Spleen (tissue), 11 donors: Measurements from ENCODE around the gene ITFG1. TPM values are rescaled to one million over a fixed set of nuclear protein-coding genes. Genes with fewer than 3 reads are reported as not detected.

Source experiments
- DNase-seq: peaks from one replicate; pipeline ENCODE4 v3.0.0-alpha.2; 2020
- H3K27ac ChIP-seq, 8 donors: fragments of 200-600 bp; sonication (generic) in 7 of 8; 1 replicate in 4 of 8; 2 replicates in 4 of 8; pipeline versions ENCODE4 v1.5.0 to v1.8.0; 2016 to 2021; ENCODE audit warnings: inconsistent platforms in 4 of 8, mild to moderate bottlenecking in 4 of 8, moderate library complexity in 1 of 8
- H3K27me3 ChIP-seq, 7 donors: fragments of 200-600 bp; sonication (generic) in 6 of 7; replicated peaks in 1 of 7; 1 replicate in 4 of 7; 2 replicates in 3 of 7; pipeline versions ENCODE4 v1.5.0 to v1.8.0; 2016 to 2021; ENCODE audit warnings: inconsistent platforms in 3 of 7, mild to moderate bottlenecking in 1 of 7
- H3K36me3 ChIP-seq, 6 donors: fragments of 200-600 bp; sonication (generic) in 5 of 6; 1 replicate in 4 of 6; 2 replicates in 2 of 6; pipeline versions ENCODE4 v1.5.0 to v1.8.0; 2016 to 2021; ENCODE audit warnings: inconsistent platforms in 2 of 6
- H3K4me1 ChIP-seq, 6 donors: fragments of 200-600 bp; sonication (generic) in 5 of 6; 1 replicate in 3 of 6; 2 replicates in 3 of 6; pipeline versions ENCODE4 v1.5.0 to v1.8.0; 2016 to 2021; ENCODE audit warnings: inconsistent platforms in 3 of 6
- H3K4me3 ChIP-seq, 8 donors: fragments of 200-600 bp; sonication (generic) in 7 of 8; 1 replicate in 4 of 8; 2 replicates in 4 of 8; pipeline versions ENCODE4 v1.5.0 to v1.8.0; 2016 to 2021; ENCODE audit warnings: inconsistent platforms in 4 of 8, mild to moderate bottlenecking in 4 of 8, moderate library complexity in 2 of 8
- H3K9me3 ChIP-seq, 8 donors: fragments of 200-600 bp; sonication (generic) in 7 of 8; 1 replicate in 4 of 8; 2 replicates in 4 of 8; pipeline versions ENCODE4 v1.5.0 to v1.8.0; 2016 to 2021; ENCODE audit warnings: inconsistent platforms in 4 of 8
- CTCF ChIP-seq, 11 experiments: fragments of 200-600 bp in 7 of 11; fragments of 450-650 bp in 4 of 11; sonication (generic) in 4 of 11; IDR thresholded peaks in 8 of 11; conservative IDR thresholded peaks in 3 of 11; 1 replicate in 7 of 11; 2 replicates in 4 of 11; pipeline versions ENCODE4 v1.4.0 to v1.8.0; 2016 to 2021; ENCODE audit warnings: antibody characterized with exemption in 11 of 11, inconsistent platforms in 4 of 11, mild to moderate bottlenecking in 1 of 11
- POLR2A ChIP-seq, 3 donors: fragments of 450-650 bp; IDR thresholded peaks; one replicate each; pipeline ENCODE4 v1.5.1; 2017; ENCODE audit warnings: antibody characterized with exemption in 3 of 3, mild to moderate bottlenecking in 1 of 3
- POLR2AphosphoS5 ChIP-seq, 3 donors: sonication (generic); formaldehyde crosslinking; IDR thresholded peaks; one replicate each; pipeline ENCODE4 v1.5.1; 2017; ENCODE audit warnings: antibody characterized with exemption in 3 of 3
- WGBS, 5 donors: extraction: QIAGEN DNeasy Blood & Tissue Kit in 3 of 5; methylation state at CpG; one replicate each; pipeline versions ENCODE4 v1.1.5 to v1.1.7; 2013 to 2018; 5-methylcytosine and 5-hydroxymethylcytosine counted together
- intact Hi-C: fragments of 100-400 bp; cut with DNase I; formaldehyde crosslinking; loops from one replicate; pipeline ENCODE4 v1.15.0; 2023; ENCODE audit warnings: low total_unique reads
- polyA plus RNA-seq, 3 donors: library from polyadenylated mRNA; stranded (reverse); fragments of 200-250 nt; gene quantifications; one replicate each; pipeline ENCODE4 v1.2.1, GENCODE V29; 2013
- total RNA-seq, 7 donors: library from RNA; depleted of rRNA in 3 of 7; stranded (reverse); fragments of >200 nt in 3 of 7; fragmentation: NEBNext Ultra II Directional in 4 of 7; extraction: Animal tissue kit (Norgen Biotek cat#: 25700) in 4 of 7; gene quantifications; one replicate each; pipeline versions ENCODE4 v1.1.0 to v1.2.1, GENCODE V29; 2016 to 2021
- donor health status: healthy with polysubstance abuse.
- donor health status: DM: no; HTN: no; CAD: no; lungs with moderate emphysema.
- donor health status: DM: no; HTN: no; CAD: no.
- donor health status: Bipolar disorder and iron deficiency.
- donor health status: healthy.
- donor health status: DM: no; HTN: no; CAD: no.
- donor health status: DM: yes; HTN: yes; CAD: no.

The ITFG1 gene
- total and polyA plus RNA-seq, 10 donors, result 9.0 to 62.3 (median 47.6) TPM

DNA sequence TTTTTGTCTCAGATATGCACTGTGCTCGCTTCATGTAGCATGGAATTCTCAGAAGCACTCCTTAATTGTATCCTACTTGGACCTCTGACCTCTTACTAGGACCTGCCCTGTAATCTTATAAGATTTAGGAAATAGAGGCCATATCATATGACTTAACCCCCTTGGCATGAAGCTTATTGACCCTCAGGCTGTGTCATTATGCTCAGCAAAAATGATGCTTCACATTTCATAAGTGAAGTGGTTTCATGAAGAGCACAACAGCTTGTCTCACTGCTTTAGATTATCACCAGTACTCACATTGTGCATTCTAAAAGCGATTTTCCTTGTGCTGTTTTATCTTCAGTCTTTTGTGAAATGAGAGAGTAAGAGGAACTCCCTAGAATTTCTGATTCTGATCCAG is 6.6 kb upstream of the ITFG1 start:
- TF ChIP-seq POLR2AphosphoS5 (IDR thresholded peaks at IDR 0.05), result no peak
- TF ChIP-seq POLR2A (IDR thresholded peaks at IDR 0.05), result no peak
- no peak for TF ChIP-seq CTCF (IDR thresholded peaks at IDR 0.05 in 8 of 11, conservative IDR thresholded peaks at IDR 0.05 in 3 of 11)
- 92 to 95% (median 94%) methylated on average over 2 of the region's 2 CpGs for WGBS, 5 donors
- Histone ChIP-seq H3K27ac (no peak overlapping the region), H3K27me3 (no peaks in the 10 kb centered on the region), H3K36me3 (peaks cover 0 to 25% (median 0%) of the 10 kb centered on the region in 6 donors), H3K4me1 (peaks cover 15 to 63% (median 45%) of the 10 kb centered on the region in 6 donors), H3K9me3 (no peaks in the 10 kb centered on the region), H3K4me3 (no peak overlapping the region)
- intact Hi-C loops, result loop anchor here (10.0 kb wide), 1 partner anchor 493 kb away; the partner anchor contains the start of gene DNAJA2
- no peak for DNase-seq

DNA sequence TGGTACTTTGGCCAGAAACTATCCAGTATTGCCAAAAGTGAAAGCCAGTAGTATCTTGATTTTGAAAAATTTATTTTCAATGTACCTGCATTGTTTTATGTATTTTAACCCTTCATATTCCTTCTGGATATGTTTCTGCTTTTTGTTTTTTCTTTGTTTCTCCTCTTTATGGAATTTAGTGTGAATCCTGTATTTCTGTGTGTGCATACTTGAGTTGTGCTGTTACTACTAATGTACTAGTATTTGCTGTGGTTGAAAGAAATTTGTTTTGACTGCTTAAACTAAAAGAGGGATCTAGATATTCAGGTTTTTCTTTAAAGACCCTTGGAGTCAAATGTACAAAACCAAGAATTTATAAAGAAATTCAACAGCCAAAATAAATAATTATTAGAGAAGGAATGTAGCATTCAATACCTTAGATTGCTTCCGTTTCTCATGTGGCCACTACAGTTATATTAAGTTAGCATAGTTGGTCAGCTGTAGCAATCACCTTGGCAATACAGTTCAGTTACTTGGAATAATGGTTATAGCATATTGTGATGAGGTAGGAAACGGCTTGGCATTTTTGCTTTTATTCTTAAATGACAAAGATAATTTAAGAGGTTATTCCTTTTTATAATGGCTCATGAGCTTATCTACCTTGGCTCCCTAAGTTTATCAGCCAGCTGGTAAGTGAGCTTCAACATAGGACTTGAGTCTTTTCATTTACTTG is 5.2 kb upstream of the ITFG1 start:
- Histone ChIP-seq H3K9me3 (no peaks in the 10 kb centered on the region), H3K27me3 (no peaks in the 10 kb centered on the region), H3K4me1 (peaks cover 20 to 71% (median 53%) of the 10 kb centered on the region in 6 donors), H3K36me3 (peaks cover 0 to 25% (median 0%) of the 10 kb centered on the region in 6 donors), H3K4me3 (no peak overlapping the region), H3K27ac (no peak overlapping the region)
- 77 to 89% (median 85%) methylated on average over 2 of the region's 2 CpGs for WGBS, 5 donors
- TF ChIP-seq POLR2AphosphoS5 (IDR thresholded peaks at IDR 0.05), result no peak
- TF ChIP-seq CTCF (IDR thresholded peaks at IDR 0.05 in 8 of 11, conservative IDR thresholded peaks at IDR 0.05 in 3 of 11), result no peak
- TF ChIP-seq POLR2A (IDR thresholded peaks at IDR 0.05), result no peak
- no peak for DNase-seq
- intact Hi-C loops, result loop anchor here (10.0 kb wide), 1 partner anchor 491 kb away; the partner anchor contains the start of gene DNAJA2

DNA sequence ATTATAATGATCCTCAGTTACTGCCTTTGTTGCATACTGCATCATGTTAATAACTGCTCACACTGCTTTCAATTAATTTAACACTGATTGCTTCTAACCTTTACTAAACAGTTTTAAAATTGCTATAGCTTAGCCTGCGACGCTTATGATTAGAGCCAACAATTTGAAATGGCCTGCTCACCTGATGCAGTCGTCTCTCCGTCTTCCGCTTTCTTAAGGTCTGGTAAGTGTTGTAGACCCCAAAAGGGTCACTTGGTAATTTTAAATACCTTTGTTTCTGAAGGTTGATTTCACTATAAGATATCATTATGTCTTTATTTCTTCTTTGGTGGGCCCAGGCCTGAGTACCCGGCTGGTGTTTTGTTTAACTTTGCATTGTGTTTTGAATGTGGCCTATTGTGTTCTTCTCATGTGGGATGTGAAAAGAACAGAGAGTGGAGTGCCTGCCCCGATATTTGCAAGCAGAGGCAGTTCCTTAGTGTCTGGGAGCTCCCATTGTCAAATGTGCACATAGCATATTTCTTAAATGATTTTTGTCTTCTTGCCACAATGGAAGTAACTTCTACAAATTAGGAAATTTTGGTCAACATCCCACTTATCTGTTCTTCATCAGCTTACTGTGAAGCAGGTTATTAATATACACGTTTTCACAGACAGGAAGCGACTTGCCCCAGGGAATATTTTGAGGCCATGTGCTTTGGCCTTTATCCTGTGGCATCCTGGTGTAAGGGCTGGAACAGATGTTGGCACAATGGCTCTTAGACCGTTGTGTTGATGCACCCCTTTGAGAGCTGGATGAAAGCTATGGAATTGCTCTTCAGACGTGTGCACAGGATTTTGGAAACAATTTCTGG is 3.1 kb upstream of the ITFG1 start:
- Histone ChIP-seq H3K4me3 (peak overlapping the region in 1 of 8 donors; percentile 19), H3K36me3 (peaks cover 0 to 21% (median 0%) of the 10 kb centered on the region in 6 donors), H3K4me1 (peaks cover 28 to 89% (median 67%) of the 10 kb centered on the region in 6 donors), H3K9me3 (no peaks in the 10 kb centered on the region), H3K27me3 (no peaks in the 10 kb centered on the region), H3K27ac (peak overlapping the region in 3 of 8 donors; percentile 22 to 96 (median 31))
- intact Hi-C loops, result loop anchor here (10.0 kb wide), 1 partner anchor 489 kb away; the partner anchor contains the start of gene DNAJA2
- TF ChIP-seq POLR2A (IDR thresholded peaks at IDR 0.05) (no peak), CTCF (IDR thresholded peaks at IDR 0.05 in 8 of 11, conservative IDR thresholded peaks at IDR 0.05 in 3 of 11) (no peak), POLR2AphosphoS5 (IDR thresholded peaks at IDR 0.05) (no peak)
- DNase-seq, result no peak
- 73 to 78% (median 76%) methylated on average over 11 of the region's 11 CpGs for WGBS, 5 donors
